AG09319 (cell line): ENCODE results near the gene NR1H4.

Experiments
- DNase-seq: peaks from one replicate; pipeline ENCODE4 v3.0.0-alpha.2; 2010; ENCODE audit warnings: low read depth; ENCODE audit errors: extremely low read depth
- CTCF ChIP-seq: IDR thresholded peaks from 2 replicates; pipeline ENCODE4 v1.5.1; 2011; ENCODE audit warnings: low read depth, mild to moderate bottlenecking, inconsistent platforms, low read length, moderate library complexity

The NR1H4 gene

GRCh38 chr12:100453951-100454350 lies 19.7 kb upstream of the NR1H4 start:
- no peak for TF ChIP-seq CTCF
- no peak for DNase-seq

- no peak for TF ChIP-seq CTCF
- no peak for DNase-seq
These were observed 17.8 kb upstream of the NR1H4 start for GRCh38 chr12:100455896-100456295.

GRCh38 chr12:100458191-100458590 lies 15.5 kb upstream of the NR1H4 start:
- no peak for TF ChIP-seq CTCF

GRCh38 chr12:100460702-100461101 lies 13.0 kb upstream of the NR1H4 start:
- TF ChIP-seq CTCF = no peak
- DNase-seq = no peak

More at GRCh38 chr12:100458191-100458590, 15.5 kb upstream of the NR1H4 start:
- DNase-seq = no peak

GRCh38 chr12:100461330-100461973 lies 12.2 kb upstream of the NR1H4 start:
- no peak for DNase-seq
- TF ChIP-seq CTCF = no peak

- no peak for DNase-seq
- TF ChIP-seq CTCF = no peak
These were observed 10.0 kb upstream of the NR1H4 start for GRCh38 chr12:100463661-100464060.

- TF ChIP-seq CTCF = no peak
- DNase-seq = no peak
These were observed 9.1 kb upstream of the NR1H4 start for GRCh38 chr12:100464529-100464928.
